ENCODE measurements around the gene TMEM239.

The TMEM239 gene

DNA sequence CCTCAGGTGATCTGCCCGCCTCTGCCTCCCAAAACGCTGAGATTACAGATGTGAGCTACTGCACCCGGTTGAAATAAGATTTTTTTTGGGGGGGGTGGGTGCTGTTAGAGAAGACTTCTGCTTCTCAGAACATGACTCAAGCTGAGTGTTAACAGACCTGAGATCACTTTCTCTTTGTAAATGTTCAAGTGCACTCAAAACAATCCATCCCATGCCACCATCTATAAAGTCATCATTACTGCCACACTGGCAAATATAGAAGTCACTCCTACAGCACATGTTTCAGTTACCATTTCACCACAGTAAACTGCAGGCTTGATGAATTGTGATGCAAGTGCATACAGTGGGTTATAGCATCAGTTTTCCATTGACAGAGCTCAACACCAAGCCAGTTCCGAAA is 33.4 kb downstream of the TMEM239 start:
- DNase-seq (ENCODE audit: low read depth in 2 of 2): no peak

GRCh38 chr20:2851086-2851485 is 34.9 kb downstream of the TMEM239 start:
- DNase-seq (ENCODE audit: low read depth in 2 of 2): no peak

GRCh38 chr20:2858591-2858990 is 42.4 kb downstream of the TMEM239 start:
- DNase-seq (ENCODE audit: low read depth in 2 of 2): no peak

DNA sequence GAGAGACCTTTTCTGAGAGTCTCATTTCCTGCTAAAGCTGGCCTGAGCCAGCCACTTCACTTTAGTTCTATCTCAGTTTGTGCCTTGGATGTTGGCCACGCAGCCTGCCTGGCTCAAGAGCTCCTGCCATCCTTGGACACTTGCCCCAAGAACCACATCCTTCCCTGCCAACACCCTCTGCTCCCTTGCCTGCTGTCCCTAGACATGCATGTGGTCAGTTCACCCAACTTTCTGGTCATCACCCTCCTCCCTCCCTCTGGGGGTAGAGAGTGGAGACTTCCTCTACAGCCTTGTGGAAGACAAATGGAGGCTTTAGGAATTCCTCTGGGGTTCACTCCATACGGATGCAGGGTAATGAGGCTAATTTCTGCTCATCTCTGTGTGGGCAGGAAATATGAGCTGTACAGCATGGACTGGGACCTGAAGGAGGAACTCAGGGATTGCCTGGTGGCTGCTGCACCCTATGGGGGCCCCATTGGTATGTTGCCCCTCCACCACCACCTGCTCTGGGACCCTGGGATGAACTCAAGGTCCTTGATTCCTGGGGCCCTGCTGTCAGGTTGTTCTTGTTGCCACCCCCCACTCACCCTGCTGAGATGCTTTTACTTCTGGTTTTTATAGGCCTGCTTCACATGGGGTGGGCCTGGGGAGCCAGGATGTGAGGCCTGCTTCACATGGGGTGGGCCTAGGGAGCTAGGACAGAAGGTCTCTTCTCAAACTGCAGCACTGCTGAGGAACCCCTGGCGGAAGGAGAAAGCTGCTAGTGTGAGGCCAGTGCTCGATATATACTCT is 43.4 kb downstream of the TMEM239 start:
- no peak for DNase-seq (ENCODE audit: low read depth in 2 of 2)

- DNase-seq (ENCODE audit: low read depth in 2 of 2): no peak
These were observed 48.5 kb downstream of the TMEM239 start for GRCh38 chr20:2864626-2865025.

GRCh38 chr20:2865101-2865500 is 48.9 kb downstream of the TMEM239 start:
- no peak for DNase-seq (ENCODE audit: low read depth in 2 of 2)

DNA sequence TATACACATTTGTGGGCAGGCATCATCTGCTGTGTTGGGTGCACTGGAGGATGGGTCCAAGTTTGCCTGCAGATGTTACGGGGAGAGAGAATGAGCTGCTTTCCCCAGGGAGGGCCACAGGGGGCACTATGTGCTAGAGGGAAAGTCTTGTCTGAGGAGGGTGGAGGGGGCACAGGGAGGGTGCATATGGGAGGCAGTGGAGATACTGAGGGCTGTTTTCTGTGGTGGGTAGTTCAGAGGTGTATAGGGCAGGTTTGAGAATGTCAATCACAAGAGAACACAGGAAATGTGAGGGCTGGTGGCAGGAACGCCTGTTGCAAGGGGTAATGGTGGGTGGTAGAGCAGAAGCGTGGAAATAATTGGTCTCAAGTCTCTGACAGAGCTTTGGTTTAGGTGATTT is 49.5 kb downstream of the TMEM239 start:
- peak in 1 of 2 donors; percentile 43 for DNase-seq (ENCODE audit: low read depth in 2 of 2)

DNA sequence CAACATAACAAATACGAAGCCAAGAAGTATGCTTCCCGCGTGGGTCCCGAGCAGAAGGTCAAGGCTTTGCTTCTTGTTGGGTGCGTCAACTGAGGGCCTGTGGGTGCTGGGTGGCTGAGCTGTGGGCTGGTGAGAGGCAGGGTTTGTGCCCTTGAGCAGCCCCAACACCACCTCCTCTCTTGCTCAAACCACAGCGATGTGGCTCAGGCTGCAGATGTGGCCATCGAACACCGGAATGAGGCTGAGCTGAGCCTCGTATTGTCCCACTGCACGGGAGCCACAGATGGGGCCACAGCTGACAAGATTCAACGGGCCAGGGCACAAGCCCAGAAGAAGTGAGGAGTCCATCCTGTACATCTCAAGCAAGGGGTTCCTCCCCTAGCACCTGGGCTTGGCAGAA is 50.1 kb downstream of the TMEM239 start:
- DNase-seq (ENCODE audit: low read depth in 2 of 2): no peak

DNA sequence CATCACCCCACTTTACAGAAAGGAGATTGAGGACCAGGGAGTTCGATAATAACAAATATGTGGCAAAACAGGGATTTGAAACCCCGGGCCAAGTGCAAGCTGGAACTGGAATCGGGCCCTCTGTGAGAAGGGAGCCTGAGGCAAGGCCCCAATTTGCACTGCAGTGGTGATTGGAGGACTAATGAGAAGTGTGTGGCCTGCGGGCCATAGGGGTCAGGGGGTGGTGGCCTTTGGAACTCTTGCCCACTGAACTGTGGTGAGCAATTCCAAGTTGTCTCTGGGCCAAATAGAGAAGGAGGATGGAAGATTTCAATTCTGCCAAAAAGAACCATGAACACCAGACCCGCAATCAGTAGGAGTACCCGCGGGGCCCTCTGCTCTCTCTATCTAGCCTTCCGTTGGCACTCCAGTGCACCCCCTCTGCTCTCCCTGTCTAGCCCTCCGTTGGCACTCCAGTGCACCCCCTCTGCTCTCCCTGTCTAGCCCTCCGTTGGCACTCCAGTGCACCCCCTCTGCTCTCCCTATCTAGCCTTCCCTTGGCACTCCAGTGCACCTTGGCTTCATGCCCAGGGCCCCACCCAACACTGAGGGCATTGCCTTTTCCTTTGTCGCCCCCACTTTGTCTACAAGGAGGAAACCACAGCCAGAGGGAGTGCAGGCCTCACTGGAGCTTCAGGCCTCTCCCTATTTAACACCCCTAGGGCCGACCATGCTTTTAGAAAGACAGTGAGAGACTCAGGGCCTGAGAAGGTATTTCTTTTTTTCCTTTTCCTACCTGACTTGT is 51.1 kb downstream of the TMEM239 start:
- DNase-seq (ENCODE audit: low read depth in 2 of 2): no peak
